Measurements from ENCODE around the gene CAPRIN2. TPM values are rescaled to one million over a fixed set of nuclear protein-coding genes. Genes with fewer than 3 reads are reported as not detected.

Gene CAPRIN2
- total RNA-seq, 1 experiment from 2014 or later: 123 TPM

DNA sequence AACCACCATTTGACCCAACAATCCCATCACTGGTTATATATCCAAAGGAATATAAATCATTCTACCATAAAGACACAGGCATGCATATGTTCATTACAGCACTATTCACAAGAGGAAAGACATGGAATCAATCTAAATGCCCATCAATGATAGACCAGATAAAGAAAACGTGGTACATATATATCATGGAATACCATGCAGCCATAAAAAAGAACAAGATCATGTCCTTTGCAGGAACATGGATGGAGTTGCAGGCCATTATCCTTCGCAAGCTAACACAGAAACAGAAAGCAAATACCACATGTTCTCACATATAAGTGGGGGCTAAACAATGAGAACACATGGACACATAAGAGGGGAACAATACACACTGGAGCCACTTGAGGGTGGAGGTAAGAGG is 15.7 kb downstream of the CAPRIN2 start:
- no peaks in the 10 kb centered on the region for H4K20me1 ChIP-seq (ENCODE audit: control insufficient read depth, insufficient read depth, insufficient read length)
- H4K5ac ChIP-seq (ENCODE audit: insufficient read length, low read depth, low read length): no peak overlapping the region
- H4K8ac ChIP-seq (replicated peaks; ENCODE audit: insufficient read length, low read depth, low read length): no peak overlapping the region
- no peak overlapping the region for H2BK120ac ChIP-seq (ENCODE audit: low read depth, low read length, poor library complexity, severe bottlenecking)
- Mint-ChIP-seq H3K4me3 (no peak overlapping the region), H3K4me1 (no peaks in the 10 kb centered on the region), H3K27ac (no peak overlapping the region), H3K27me3 (ENCODE audit: low read depth) (no peaks in the 10 kb centered on the region), H3K36me3 (ENCODE audit: insufficient read depth in 1 of 3, low read depth in 3 of 3) (peaks cover 24 to 74% (median 49%) of the 10 kb centered on the region in 3 experiments; a peak in 6 of 7 replicates), H3K9me3 (no peaks in the 10 kb centered on the region)
- no peaks in the 10 kb centered on the region for H3K79me1 ChIP-seq (ENCODE audit: insufficient read depth, low read depth, low read length, poor library complexity, severe bottlenecking)
- no peak overlapping the region for H2BK20ac ChIP-seq (ENCODE audit: low read depth, low read length, poor library complexity, severe bottlenecking)
- no peak overlapping the region for H2AFZ ChIP-seq (ENCODE audit: low read length)
- H2BK15ac ChIP-seq (ENCODE audit: low read depth, low read length): no peak overlapping the region
- H3K4me2 ChIP-seq (ENCODE audit: insufficient read depth, insufficient read length, low read length): no peak overlapping the region
- no CpG with 5 or more reads among the region's 2 CpGs for WGBS (ENCODE audit: extremely low coverage, insufficient read length, low lambda C conversion rate)
- no peak overlapping the region for H2BK12ac ChIP-seq (ENCODE audit: insufficient read length, low read depth, low read length)
- H2AK5ac ChIP-seq (ENCODE audit: insufficient read length, low read length): no peak overlapping the region
- TF ChIP-seq, protein P1, sequence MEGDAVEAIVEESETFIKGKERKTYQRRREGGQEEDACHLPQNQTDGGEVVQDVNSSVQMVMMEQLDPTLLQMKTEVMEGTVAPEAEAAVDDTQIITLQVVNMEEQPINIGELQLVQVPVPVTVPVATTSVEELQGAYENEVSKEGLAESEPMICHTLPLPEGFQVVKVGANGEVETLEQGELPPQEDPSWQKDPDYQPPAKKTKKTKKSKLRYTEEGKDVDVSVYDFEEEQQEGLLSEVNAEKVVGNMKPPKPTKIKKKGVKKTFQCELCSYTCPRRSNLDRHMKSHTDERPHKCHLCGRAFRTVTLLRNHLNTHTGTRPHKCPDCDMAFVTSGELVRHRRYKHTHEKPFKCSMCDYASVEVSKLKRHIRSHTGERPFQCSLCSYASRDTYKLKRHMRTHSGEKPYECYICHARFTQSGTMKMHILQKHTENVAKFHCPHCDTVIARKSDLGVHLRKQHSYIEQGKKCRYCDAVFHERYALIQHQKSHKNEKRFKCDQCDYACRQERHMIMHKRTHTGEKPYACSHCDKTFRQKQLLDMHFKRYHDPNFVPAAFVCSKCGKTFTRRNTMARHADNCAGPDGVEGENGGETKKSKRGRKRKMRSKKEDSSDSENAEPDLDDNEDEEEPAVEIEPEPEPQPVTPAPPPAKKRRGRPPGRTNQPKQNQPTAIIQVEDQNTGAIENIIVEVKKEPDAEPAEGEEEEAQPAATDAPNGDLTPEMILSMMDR (conservative IDR thresholded peaks at IDR 0.05): no peak
- peaks cover 2% of the 10 kb centered on the region; the same call in 1 of the 2 replicates for H3K79me2 ChIP-seq (ENCODE audit: insufficient read depth, low read length)
- H3K4me1 ChIP-seq (ENCODE audit: insufficient read depth, low read length): no peaks in the 10 kb centered on the region; the same call in 1 of the 2 replicates
- no peak overlapping the region for H3K23ac ChIP-seq (ENCODE audit: insufficient read length, low read depth, low read length)
- no peaks in the 10 kb centered on the region for H3K23me2 ChIP-seq (ENCODE audit: insufficient read length, low read depth, low read length, poor library complexity, severe bottlenecking)
- no peaks in the 10 kb centered on the region for H3K9me3 ChIP-seq (ENCODE audit: control insufficient read depth, low read depth, low read length)
- no peak overlapping the region for H3K14ac ChIP-seq (ENCODE audit: insufficient read depth, low read length)
- no peaks in the 10 kb centered on the region for H3K27me3 ChIP-seq (ENCODE audit: insufficient read depth, low read length)
- no peak overlapping the region for H3K56ac ChIP-seq (ENCODE audit: insufficient read length, low read depth, low read length)
- H3K27ac ChIP-seq (ENCODE audit: insufficient read length, low read depth, low read length): no peak overlapping the region
- H4K91ac ChIP-seq (ENCODE audit: insufficient read length, low read depth, low read length): no peak overlapping the region
- H2BK5ac ChIP-seq (ENCODE audit: insufficient read length, low read length): no peak overlapping the region
- DNase-seq: no peak
- H3K4ac ChIP-seq (ENCODE audit: low read depth, low read length): no peak overlapping the region
- no peak overlapping the region for H3K18ac ChIP-seq (ENCODE audit: insufficient read length, low read depth, low read length)
- H3K9ac ChIP-seq (ENCODE audit: extremely low read depth, insufficient read length, low read length): no peak overlapping the region
- no peak overlapping the region for H3T11ph ChIP-seq (ENCODE audit: low read length)

All from H9 (cell line).